Stomach (tissue), 4 donors: ENCODE measurements around the gene KIRREL2.

Experiments used
- EP300 ChIP-seq: sonication (generic); formaldehyde crosslinking; IDR thresholded peaks from one replicate; pipeline ENCODE4 v1.6.1; 2017; ENCODE audit warnings: antibody characterized with exemption
- POLR2A ChIP-seq, 4 donors: fragments of 450-650 bp; IDR thresholded peaks; one replicate each; pipeline ENCODE4 v1.6.1; 2016; ENCODE audit warnings: antibody characterized with exemption in 4 of 4, control low read depth in 2 of 4, mild to moderate bottlenecking in 1 of 4, moderate library complexity in 1 of 4
- POLR2AphosphoS5 ChIP-seq, 3 donors: sonication (generic); formaldehyde crosslinking; IDR thresholded peaks; one replicate each; pipeline ENCODE4 v1.6.1; 2016; ENCODE audit warnings: antibody characterized with exemption in 3 of 3
- TF ChIP-seq, protein P1 (sequence below), 7 experiments: fragments of 450-650 bp in 4 of 7; fragments of 200-600 bp in 3 of 7; sonication (generic) in 3 of 7; IDR thresholded peaks; one replicate each; pipeline ENCODE4 v1.5.1; 2016 to 2019; ENCODE audit warnings: antibody characterized with exemption in 7 of 7, control low read depth in 2 of 7, mild to moderate bottlenecking in 1 of 7

DNA sequence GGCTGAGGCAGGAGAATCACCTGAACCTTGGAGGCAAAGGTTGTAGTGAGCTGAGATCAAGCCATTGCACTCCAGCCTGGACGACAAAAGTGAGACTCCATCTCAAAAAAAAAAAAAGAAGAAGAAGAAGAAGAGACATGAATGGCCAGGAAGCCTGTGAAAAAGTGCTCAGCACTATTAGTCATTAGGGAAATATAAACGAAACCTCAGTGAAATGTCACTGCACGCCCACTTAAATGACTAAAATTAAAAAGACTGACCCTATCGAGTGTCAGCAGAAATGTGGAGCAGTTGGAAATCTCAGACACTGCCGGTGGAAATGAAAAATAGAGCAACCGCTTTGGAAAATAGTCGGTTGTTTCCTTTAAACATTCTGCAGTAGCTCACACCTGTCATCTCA, 56.9 kb downstream of the KIRREL2 start:
- TF ChIP-seq, protein P1, sequence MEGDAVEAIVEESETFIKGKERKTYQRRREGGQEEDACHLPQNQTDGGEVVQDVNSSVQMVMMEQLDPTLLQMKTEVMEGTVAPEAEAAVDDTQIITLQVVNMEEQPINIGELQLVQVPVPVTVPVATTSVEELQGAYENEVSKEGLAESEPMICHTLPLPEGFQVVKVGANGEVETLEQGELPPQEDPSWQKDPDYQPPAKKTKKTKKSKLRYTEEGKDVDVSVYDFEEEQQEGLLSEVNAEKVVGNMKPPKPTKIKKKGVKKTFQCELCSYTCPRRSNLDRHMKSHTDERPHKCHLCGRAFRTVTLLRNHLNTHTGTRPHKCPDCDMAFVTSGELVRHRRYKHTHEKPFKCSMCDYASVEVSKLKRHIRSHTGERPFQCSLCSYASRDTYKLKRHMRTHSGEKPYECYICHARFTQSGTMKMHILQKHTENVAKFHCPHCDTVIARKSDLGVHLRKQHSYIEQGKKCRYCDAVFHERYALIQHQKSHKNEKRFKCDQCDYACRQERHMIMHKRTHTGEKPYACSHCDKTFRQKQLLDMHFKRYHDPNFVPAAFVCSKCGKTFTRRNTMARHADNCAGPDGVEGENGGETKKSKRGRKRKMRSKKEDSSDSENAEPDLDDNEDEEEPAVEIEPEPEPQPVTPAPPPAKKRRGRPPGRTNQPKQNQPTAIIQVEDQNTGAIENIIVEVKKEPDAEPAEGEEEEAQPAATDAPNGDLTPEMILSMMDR (IDR thresholded peaks at IDR 0.05) = no peak
- TF ChIP-seq EP300 = no peak
- TF ChIP-seq POLR2A (IDR thresholded peaks at IDR 0.05) = no peak
- no peak for TF ChIP-seq POLR2AphosphoS5 (IDR thresholded peaks at IDR 0.05)
